HepG2 (cell line): ENCODE data around the gene CCND2. TPM values are rescaled to one million over a fixed set of nuclear protein-coding genes. Genes with fewer than 3 reads are reported as not detected.

Experiments used
- AGO1 ChIP-seq: fragments of 200-400 bp; formaldehyde crosslinking; IDR thresholded peaks from 2 replicates; pipeline ENCODE4 v1.6.1; 2017; ENCODE audit warnings: mild to moderate bottlenecking, low read depth, low read length, moderate library complexity; ENCODE audit not compliant: poor library complexity, severe bottlenecking
- BHLHE40 ChIP-seq: IDR thresholded peaks from 2 replicates; pipeline ENCODE4 v1.6.1; 2011; ENCODE audit warnings: low read length, improper control_type of control experiment
- FOXO4 ChIP-seq: sonication (generic); formaldehyde crosslinking; conservative IDR thresholded peaks from 2 replicates; pipeline ENCODE4 v1.8.1; 2023; ENCODE audit warnings: missing genetic modification reagents
- HNF4A ChIP-seq: sonication (generic); formaldehyde crosslinking; IDR thresholded peaks from 2 replicates; pipeline ENCODE4 v1.4.0; 2020; ENCODE audit warnings: missing genetic modification reagents
- JUN ChIP-seq: sonication (generic); formaldehyde crosslinking; IDR thresholded peaks from 2 replicates; pipeline ENCODE4 v1.4.0; 2020; ENCODE audit warnings: mild to moderate bottlenecking, missing genetic modification reagents
- MAX ChIP-seq: IDR thresholded peaks from 2 replicates; pipeline ENCODE4 v1.6.1; 2012; ENCODE audit warnings: inconsistent platforms
- MEIS1 ChIP-seq: sonication (generic); formaldehyde crosslinking; IDR thresholded peaks from 2 replicates; pipeline ENCODE4 v1.9.0; 2021; ENCODE audit warnings: mild to moderate bottlenecking, missing genetic modification reagents, moderate library complexity, borderline replicate concordance
- PBX2 ChIP-seq: IDR thresholded peaks from 2 replicates; pipeline ENCODE4 v1.6.1; 2016; ENCODE audit warnings: control low read depth
- ZEB1 ChIP-seq: IDR thresholded peaks from 2 replicates; pipeline ENCODE4 v1.6.1; 2012; ENCODE audit warnings: mild to moderate bottlenecking, low read depth, inconsistent platforms; ENCODE audit not compliant: insufficient replicate concordance
- ZNF407 ChIP-seq: sonication (generic); formaldehyde crosslinking; IDR thresholded peaks from one replicate; pipeline ENCODE4 v1.5.1; 2020; ENCODE audit warnings: mild to moderate bottlenecking, missing genetic modification reagents; ENCODE audit errors: not compliant biosample characterization
- ZNF577 ChIP-seq: sonication (generic); formaldehyde crosslinking; IDR thresholded peaks from 2 replicates; pipeline ENCODE4 v1.4.0; 2020; ENCODE audit warnings: mild to moderate bottlenecking, low read depth, missing genetic modification reagents, borderline replicate concordance
- polyA plus RNA-seq, 8 experiments: library from polyadenylated mRNA; depleted of rRNA in 3 of 8; stranded (reverse) in 7 of 8; unstranded in 1 of 8; fragments of >200 nt; fragmentation: Illumina TruSeq in 4 of 8; extraction: Trizol in 4 of 8; gene quantifications; 2 replicates each; pipeline versions ENCODE4 v1.2.1 to v1.2.3, GENCODE V29; 2011 to 2016; ENCODE audit warnings: low read depth in 4 of 8, missing spikeins in 1 of 8, mixed read lengths in 1 of 8; ENCODE audit not compliant: insufficient read depth in 1 of 8
- total RNA-seq, 5 experiments: library from RNA; depleted of rRNA; stranded (reverse); fragments of >200 nt; fragmentation: Illumina TruSeq; extraction: Trizol; gene quantifications; 2 replicates each; pipeline ENCODE4 v1.2.3, GENCODE V29; 2016; ENCODE audit warnings: low read depth in 1 of 5
- TF ChIP-seq, protein P1 (sequence below): sonication (generic); formaldehyde crosslinking; IDR thresholded peaks from 2 replicates; pipeline ENCODE4 v1.5.0; 2020; ENCODE audit warnings: missing genetic modification reagents
- TF ChIP-seq, protein P2 (sequence below): sonication (generic); formaldehyde crosslinking; IDR thresholded peaks from 2 replicates; pipeline ENCODE4 v1.8.0; 2022; ENCODE audit warnings: mild to moderate bottlenecking, missing genetic modification reagents

Gene CCND2
- total and polyA plus RNA-seq, 2 of the 13 experiments (the other 11 are each of a cell fraction or from before 2014, with no cell fraction given) = 0.61 to 1.4 TPM

- TF ChIP-seq ZEB1 = no peak
- peak; percentile 10 for TF ChIP-seq AGO1
- peak; percentile 27; the same call in 1 of the 2 replicates for TF ChIP-seq BHLHE40
- no peak for TF ChIP-seq ZNF407 (CRISPR knock-in tag)
- TF ChIP-seq, protein P1, sequence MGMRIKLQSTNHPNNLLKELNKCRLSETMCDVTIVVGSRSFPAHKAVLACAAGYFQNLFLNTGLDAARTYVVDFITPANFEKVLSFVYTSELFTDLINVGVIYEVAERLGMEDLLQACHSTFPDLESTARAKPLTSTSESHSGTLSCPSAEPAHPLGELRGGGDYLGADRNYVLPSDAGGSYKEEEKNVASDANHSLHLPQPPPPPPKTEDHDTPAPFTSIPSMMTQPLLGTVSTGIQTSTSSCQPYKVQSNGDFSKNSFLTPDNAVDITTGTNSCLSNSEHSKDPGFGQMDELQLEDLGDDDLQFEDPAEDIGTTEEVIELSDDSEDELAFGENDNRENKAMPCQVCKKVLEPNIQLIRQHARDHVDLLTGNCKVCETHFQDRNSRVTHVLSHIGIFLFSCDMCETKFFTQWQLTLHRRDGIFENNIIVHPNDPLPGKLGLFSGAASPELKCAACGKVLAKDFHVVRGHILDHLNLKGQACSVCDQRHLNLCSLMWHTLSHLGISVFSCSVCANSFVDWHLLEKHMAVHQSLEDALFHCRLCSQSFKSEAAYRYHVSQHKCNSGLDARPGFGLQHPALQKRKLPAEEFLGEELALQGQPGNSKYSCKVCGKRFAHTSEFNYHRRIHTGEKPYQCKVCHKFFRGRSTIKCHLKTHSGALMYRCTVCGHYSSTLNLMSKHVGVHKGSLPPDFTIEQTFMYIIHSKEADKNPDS (CRISPR knock-in tag) = no peak
- no peak for TF ChIP-seq FOXO4
- TF ChIP-seq ZNF577 (CRISPR knock-in tag) = no peak
- TF ChIP-seq MEIS1 (CRISPR knock-in tag) = no peak
- TF ChIP-seq, protein P2, sequence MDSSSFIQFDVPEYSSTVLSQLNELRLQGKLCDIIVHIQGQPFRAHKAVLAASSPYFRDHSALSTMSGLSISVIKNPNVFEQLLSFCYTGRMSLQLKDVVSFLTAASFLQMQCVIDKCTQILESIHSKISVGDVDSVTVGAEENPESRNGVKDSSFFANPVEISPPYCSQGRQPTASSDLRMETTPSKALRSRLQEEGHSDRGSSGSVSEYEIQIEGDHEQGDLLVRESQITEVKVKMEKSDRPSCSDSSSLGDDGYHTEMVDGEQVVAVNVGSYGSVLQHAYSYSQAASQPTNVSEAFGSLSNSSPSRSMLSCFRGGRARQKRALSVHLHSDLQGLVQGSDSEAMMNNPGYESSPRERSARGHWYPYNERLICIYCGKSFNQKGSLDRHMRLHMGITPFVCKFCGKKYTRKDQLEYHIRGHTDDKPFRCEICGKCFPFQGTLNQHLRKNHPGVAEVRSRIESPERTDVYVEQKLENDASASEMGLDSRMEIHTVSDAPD (CRISPR knock-in tag) = no peak
- 0 out of 2 replicates have a peak, but pooled peaks have one; percentile 22 for TF ChIP-seq MAX
- no peak for TF ChIP-seq PBX2 (CRISPR knock-in tag)
- TF ChIP-seq JUN (CRISPR knock-in tag) = no peak
- TF ChIP-seq HNF4A (CRISPR knock-in tag) = no peak
Observed at GRCh38 chr12:4272424-4273272, 914 bp upstream of the CCND2 start (continued).
